OCI-LY3 (cell line): Measurements from ENCODE around the gene ZNF587B.
A peak's percentile ranks its signal among the peaks of the same experiment; 100 is the strongest.
"Not testable (repeated sequence)": the region's sequence is repeated elsewhere in the genome, so short reads cannot be mapped to it uniquely, and the experiment has no call there.

Experiments
- H2AFZ ChIP-seq: fragments of 200-600, 300-600 bp; shearing (Covaris generic); 2 replicates; pipeline ENCODE4 v1.6.0; 2014; ENCODE audit warnings: antibody characterized with exemption, low read depth, low read length
- H3K27ac ChIP-seq: fragments of 200-600, 300-600 bp; sonication (generic); 2 replicates; pipeline ENCODE4 v1.5.1; 2014; ENCODE audit warnings: mild to moderate bottlenecking, low read length, moderate library complexity, mixed read lengths
- H3K27me3 ChIP-seq: fragments of 200-600, 300-600 bp; sonication (generic); 2 replicates; pipeline ENCODE4 v1.6.1; 2014; ENCODE audit warnings: low read depth, low read length, mixed read lengths
- H3K36me3 ChIP-seq: fragments of 200-600, 300-600 bp; sonication (generic); replicated peaks from 2 replicates; pipeline ENCODE3; 2014; ENCODE audit warnings: low read depth, low read length, mixed read lengths
- H3K4me1 ChIP-seq: fragments of 300-600, 200-600 bp; sonication (generic); 2 replicates; pipeline ENCODE4 v1.6.1; 2014; ENCODE audit warnings: low read length, mixed read lengths
- H3K4me2 ChIP-seq: fragments of 200-600, 300-600 bp; sonication (generic); 2 replicates; pipeline ENCODE4 v1.6.1; 2014; ENCODE audit warnings: low read length, mixed read lengths
- H3K4me3 ChIP-seq: fragments of 300-600, 200-600 bp; sonication (generic); 2 replicates; pipeline ENCODE4 v1.5.1; 2014; ENCODE audit warnings: antibody characterized with exemption, mild to moderate bottlenecking, low read length, moderate library complexity
- H3K79me2 ChIP-seq: fragments of 300-600, 200-600 bp; shearing (Covaris generic); 2 replicates; pipeline ENCODE4 v1.6.1; 2014; ENCODE audit warnings: mild to moderate bottlenecking, low read length, mixed read lengths
- H3K9ac ChIP-seq: fragments of 300-600, 200-600 bp; shearing (Covaris generic); 2 replicates; pipeline ENCODE4 v1.6.0; 2014; ENCODE audit warnings: mild to moderate bottlenecking, low read length, moderate library complexity
- H3K9me3 ChIP-seq: fragments of 200-600, 300-600 bp; shearing (Covaris generic); 2 replicates; pipeline ENCODE4 v1.6.1; 2014; ENCODE audit warnings: low read length, mixed read lengths; ENCODE audit not compliant: insufficient read depth
- H4K20me1 ChIP-seq: fragments of 200-600, 300-600 bp; sonication (generic); 2 replicates; pipeline ENCODE4 v1.6.1; 2016; ENCODE audit warnings: low read length, mixed read lengths; ENCODE audit not compliant: insufficient read depth
- EZH2phosphoT487 ChIP-seq: fragments of 200-600 bp; shearing (Covaris generic); IDR thresholded peaks from 2 replicates; pipeline ENCODE4 v1.6.1; 2018; ENCODE audit warnings: antibody characterized with exemption, mixed run types, low read depth
- TF ChIP-seq, protein P1 (sequence below): fragments of 200-600, 300-600 bp; sonication (generic); IDR thresholded peaks from 2 replicates; pipeline ENCODE4 v1.5.1; 2014; ENCODE audit warnings: antibody characterized with exemption, low read length, low read depth

Gene ZNF587B

DNA sequence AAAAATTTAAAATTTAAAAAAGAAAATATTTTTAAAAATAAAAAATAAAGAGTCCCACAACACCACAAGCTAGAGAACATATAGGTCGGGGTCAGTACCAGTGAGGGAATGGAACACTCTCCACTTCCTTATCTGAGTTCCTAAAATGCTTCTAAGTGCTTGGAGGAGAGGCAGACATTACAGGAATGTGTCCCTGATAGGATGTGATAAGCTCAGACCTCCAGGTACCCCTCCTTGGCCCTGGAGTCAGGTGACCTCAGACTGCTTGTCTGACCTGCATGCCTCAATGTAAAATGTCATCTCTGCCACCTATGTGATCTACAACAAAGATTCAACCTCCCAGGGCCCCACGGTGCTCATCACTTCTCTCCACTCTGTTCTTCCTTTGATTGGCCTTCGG, 55.9 kb downstream of the ZNF587B start:
- Histone ChIP-seq H3K27ac (no peak overlapping the region), H4K20me1 (peaks cover 9% of the 10 kb centered on the region; the same call in 1 of the 2 replicates), H3K9ac (no peak overlapping the region), H3K79me2 (peaks cover 69% of the 10 kb centered on the region), H3K4me2 (no peak overlapping the region), H2AFZ (no peak overlapping the region), H3K9me3 (no peaks in the 10 kb centered on the region), H3K27me3 (no peaks in the 10 kb centered on the region), H3K4me1 (peaks cover 13% of the 10 kb centered on the region), H3K36me3 (peaks cover 26% of the 10 kb centered on the region), H3K4me3 (no peak overlapping the region)
- TF ChIP-seq EZH2phosphoT487, result no peak
- TF ChIP-seq, protein P1, sequence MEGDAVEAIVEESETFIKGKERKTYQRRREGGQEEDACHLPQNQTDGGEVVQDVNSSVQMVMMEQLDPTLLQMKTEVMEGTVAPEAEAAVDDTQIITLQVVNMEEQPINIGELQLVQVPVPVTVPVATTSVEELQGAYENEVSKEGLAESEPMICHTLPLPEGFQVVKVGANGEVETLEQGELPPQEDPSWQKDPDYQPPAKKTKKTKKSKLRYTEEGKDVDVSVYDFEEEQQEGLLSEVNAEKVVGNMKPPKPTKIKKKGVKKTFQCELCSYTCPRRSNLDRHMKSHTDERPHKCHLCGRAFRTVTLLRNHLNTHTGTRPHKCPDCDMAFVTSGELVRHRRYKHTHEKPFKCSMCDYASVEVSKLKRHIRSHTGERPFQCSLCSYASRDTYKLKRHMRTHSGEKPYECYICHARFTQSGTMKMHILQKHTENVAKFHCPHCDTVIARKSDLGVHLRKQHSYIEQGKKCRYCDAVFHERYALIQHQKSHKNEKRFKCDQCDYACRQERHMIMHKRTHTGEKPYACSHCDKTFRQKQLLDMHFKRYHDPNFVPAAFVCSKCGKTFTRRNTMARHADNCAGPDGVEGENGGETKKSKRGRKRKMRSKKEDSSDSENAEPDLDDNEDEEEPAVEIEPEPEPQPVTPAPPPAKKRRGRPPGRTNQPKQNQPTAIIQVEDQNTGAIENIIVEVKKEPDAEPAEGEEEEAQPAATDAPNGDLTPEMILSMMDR, result no peak

DNA sequence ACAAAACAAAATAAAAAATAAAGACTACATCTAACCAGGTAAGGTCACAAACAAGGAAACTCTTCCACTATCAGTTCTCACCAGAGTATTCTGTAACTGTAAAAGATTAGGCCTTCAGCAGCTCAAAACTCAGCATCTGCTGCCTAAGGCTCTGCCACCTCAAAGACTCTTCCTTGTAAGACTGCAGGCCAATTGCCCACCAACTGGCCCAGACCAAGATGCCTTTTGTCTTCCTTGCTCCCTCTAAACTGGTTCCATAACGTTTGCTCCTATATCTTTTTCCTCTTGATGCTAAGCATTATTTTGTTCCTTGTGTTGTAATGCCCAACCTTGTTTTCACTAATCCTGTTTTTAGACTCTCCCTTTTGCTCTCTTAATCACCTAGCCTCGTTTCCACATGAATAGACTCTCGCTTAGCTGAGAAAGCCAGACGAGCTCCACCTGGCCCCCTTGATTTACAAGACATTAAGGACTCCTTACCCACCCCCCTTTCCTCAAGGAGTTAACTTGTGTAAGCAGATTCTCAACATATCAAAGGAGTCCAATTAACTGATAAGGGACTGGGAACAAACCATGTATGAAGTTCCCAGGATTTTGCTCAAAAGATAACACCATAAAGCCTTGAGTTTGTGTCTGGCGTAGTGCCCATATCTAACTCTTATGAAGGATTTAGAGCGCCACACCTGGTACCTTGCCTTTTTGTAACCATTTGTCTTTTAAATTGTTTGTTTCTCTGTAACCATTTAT, 57.3 kb downstream of the ZNF587B start:
- Histone ChIP-seq H3K4me2 (peak overlapping the region; percentile 86), H4K20me1 (peaks cover 9% of the 10 kb centered on the region; the same call in 1 of the 2 replicates), H3K79me2 (peaks cover 68% of the 10 kb centered on the region), H3K9me3 (no peaks in the 10 kb centered on the region), H2AFZ (no peak overlapping the region), H3K27ac (no peak overlapping the region), H3K36me3 (peaks cover 26% of the 10 kb centered on the region), H3K4me1 (peaks cover 13% of the 10 kb centered on the region), H3K9ac (peak overlapping the region; percentile 90; the same call in 1 of the 2 replicates), H3K4me3 (peak overlapping the region; percentile 94), H3K27me3 (no peaks in the 10 kb centered on the region)
- no peak for TF ChIP-seq EZH2phosphoT487
- TF ChIP-seq, protein P1, result 0 out of 2 replicates have a peak, but pooled peaks have one; percentile 27

DNA sequence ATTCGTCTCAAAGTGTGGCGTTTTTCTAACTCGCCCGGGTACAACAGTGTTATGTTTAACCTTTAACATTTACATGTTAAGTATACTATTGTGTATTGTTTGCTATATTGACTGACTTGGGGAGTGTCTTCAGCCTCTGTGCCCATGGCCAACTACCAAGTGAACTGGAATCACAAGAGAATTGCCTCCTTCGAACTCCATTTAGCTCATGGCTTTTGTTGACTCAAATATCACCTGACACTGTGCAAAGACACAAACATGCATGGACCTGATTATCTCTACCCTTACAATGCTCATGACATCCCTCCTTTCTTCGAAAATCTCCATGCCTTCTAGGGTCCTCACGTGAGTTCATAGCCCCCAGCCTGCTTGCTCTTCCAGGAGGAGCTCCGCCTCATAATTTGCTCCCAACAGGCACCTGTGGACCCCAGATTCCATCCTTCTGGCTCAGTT, 58.0 kb downstream of the ZNF587B start:
- Histone ChIP-seq H4K20me1 (peaks cover 9% of the 10 kb centered on the region; the same call in 1 of the 2 replicates), H3K9ac (peak overlapping the region; percentile 90), H3K4me1 (peaks cover 13% of the 10 kb centered on the region), H3K79me2 (peaks cover 61% of the 10 kb centered on the region), H3K9me3 (no peaks in the 10 kb centered on the region), H2AFZ (peak overlapping the region; percentile 85), H3K36me3 (peaks cover 23% of the 10 kb centered on the region), H3K27me3 (no peaks in the 10 kb centered on the region), H3K27ac (peak overlapping the region; percentile 31), H3K4me3 (peak overlapping the region; percentile 94), H3K4me2 (peak overlapping the region; percentile 86)
- TF ChIP-seq, protein P1, result no peak
- no peak for TF ChIP-seq EZH2phosphoT487

DNA sequence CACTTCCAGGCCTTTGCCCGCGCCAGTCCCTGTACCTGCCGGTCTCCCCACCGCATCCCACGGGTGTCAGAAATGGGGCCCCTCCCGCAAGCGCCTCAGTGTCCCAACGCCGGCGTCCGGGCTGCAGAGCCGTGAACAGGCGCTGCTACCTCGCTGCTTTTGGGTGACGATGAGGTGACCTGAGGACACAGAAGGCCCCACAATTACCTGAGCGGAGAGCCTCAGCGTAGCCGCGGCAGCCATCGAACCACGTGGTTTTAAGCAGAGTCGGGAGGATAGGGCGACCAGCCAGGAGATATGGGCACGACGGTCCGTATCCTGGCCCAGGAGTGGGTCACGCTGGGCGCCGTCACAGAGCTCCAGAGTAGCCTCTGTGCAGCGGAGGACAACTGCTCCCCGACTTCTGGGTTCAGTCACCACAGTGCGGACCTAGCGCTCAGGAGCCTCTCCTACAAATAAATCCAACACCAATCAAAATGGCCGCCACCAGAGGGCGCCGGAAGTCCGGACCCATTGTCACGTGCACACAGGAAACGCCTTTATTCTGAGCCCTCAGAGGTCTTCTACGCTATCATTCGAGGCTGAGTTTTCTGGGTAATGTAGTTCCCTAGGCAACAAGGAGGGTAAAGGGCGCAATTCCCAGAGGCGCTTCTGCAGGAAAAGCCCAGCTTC, 58.6 kb downstream of the ZNF587B start, which contains the start of gene ZNF814:
ZNF814 (minus strand) TSS at position 478 of the 672 bp plus-strand sequence; CDS start at position 243, 235 bp downstream.
- H3K27me3 ChIP-seq, result no peaks in the 10 kb centered on the region
- H2AFZ ChIP-seq, result peak within 1 kb of the TSS; percentile 93
- H3K4me1 ChIP-seq, result peaks cover 13% of the 10 kb centered on the region
- H4K20me1 ChIP-seq, result peaks cover 9% of the 10 kb centered on the region; the same call in 1 of the 2 replicates
- H3K9me3 ChIP-seq, result no peaks in the 10 kb centered on the region
- peak within 1 kb of the TSS; percentile 86 for H3K4me2 ChIP-seq
- peaks cover 55% of the 10 kb centered on the region for H3K79me2 ChIP-seq
- H3K9ac ChIP-seq, result peak within 1 kb of the TSS; percentile 90
- peak within 1 kb of the TSS; percentile 94 for H3K4me3 ChIP-seq
- H3K27ac ChIP-seq, result peak within 1 kb of the TSS; percentile 31
- peaks cover 23% of the 10 kb centered on the region for H3K36me3 ChIP-seq
- TF ChIP-seq EZH2phosphoT487, result no peak
- TF ChIP-seq, protein P1, result peak; percentile 50

DNA sequence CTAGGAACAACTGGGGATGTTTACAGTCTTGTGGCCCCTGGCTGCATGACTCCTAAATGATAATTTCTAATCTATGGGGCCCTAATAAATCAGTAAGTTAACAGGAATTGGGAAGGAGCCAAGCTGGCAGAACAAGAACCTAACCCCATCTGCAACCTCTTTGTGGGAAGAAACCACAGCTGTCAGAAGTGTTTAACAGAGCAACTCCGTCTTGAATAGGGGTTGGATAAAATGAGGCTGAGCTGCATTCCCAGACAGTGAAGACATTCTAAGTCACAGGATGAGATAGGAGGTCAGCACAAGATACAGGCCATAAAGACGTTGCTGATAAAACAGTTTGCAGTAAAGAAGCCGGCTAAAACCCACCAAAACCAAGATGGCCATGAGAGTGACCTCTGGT, 60.6 kb downstream of the ZNF587B start:
- not testable (repeated sequence) for H3K9ac ChIP-seq, H2AFZ ChIP-seq, H3K27ac ChIP-seq, H3K9me3 ChIP-seq, H3K27me3 ChIP-seq, H3K4me2 ChIP-seq, H3K4me3 ChIP-seq, H4K20me1 ChIP-seq
- H3K79me2 ChIP-seq, result peaks cover 35% of the 10 kb centered on the region
- peaks cover 12% of the 10 kb centered on the region for H3K36me3 ChIP-seq
- peaks cover 13% of the 10 kb centered on the region for H3K4me1 ChIP-seq
